Progenitor cell of endocrine pancreas (in vitro differentiated cells): Measurements from ENCODE around the gene ANGPTL2. TPM values are rescaled to one million over a fixed set of nuclear protein-coding genes. Genes with fewer than 3 reads are reported as not detected.
"Not testable (repeated sequence)": the region's sequence is repeated elsewhere in the genome, so short reads cannot be mapped to it uniquely, and the experiment has no call there.

ENCODE experiments used
- DNase-seq: peaks from one replicate; pipeline ENCODE4 v3.0.0; 2021; ENCODE audit warnings: low spot score; ENCODE audit not compliant: unreplicated experiment
- H3K27ac Mint-ChIP-seq: 2 replicates; pipeline ENCODE4 v1.8.0; 2021; ENCODE audit warnings: mild to moderate bottlenecking, moderate library complexity, mixed read lengths
- H3K27me3 Mint-ChIP-seq: 2 replicates; pipeline ENCODE4 v1.8.0; 2021; ENCODE audit warnings: mixed read lengths
- H3K36me3 Mint-ChIP-seq: 2 replicates; pipeline ENCODE4 v1.8.0; 2022; ENCODE audit warnings: mixed read lengths; ENCODE audit not compliant: insufficient read depth
- H3K4me1 Mint-ChIP-seq: 2 replicates; pipeline ENCODE4 v1.8.0; 2021; ENCODE audit warnings: low read depth, mixed read lengths
- H3K4me3 Mint-ChIP-seq: 2 replicates; pipeline ENCODE4 v1.8.0; 2021; ENCODE audit warnings: low read depth, mild to moderate bottlenecking, moderate library complexity, mixed read lengths
- H3K9me3 Mint-ChIP-seq: 2 replicates; pipeline ENCODE4 v1.8.0; 2021; ENCODE audit warnings: low read depth, mixed read lengths
- CTCF ChIP-seq: fragments of 200-600 bp; sonication (generic); IDR thresholded peaks from one replicate; pipeline ENCODE4 v1.5.0; 2021; ENCODE audit warnings: antibody characterized with exemption, mild to moderate bottlenecking; ENCODE audit not compliant: unreplicated experiment
- long read RNA-seq: library from polyadenylated mRNA; unstranded; transcript quantifications from one replicate; pipeline ENCODE4 v2.0.0, GENCODE V29; 2020
- total RNA-seq: library from RNA; stranded (reverse); gene quantifications from 2 replicates; pipeline ENCODE4 v1.2.1, GENCODE V29; 2021

ANGPTL2 gene
- total RNA-seq: 4.7 and 5.3 TPM in 2 replicates
- long read RNA-seq, partial matches to known transcripts: 0 of 4 reads
- long read RNA-seq, other reads (novel, unspliced or antisense): 0 of 4 reads

- peak within 1 kb of the TSS; percentile 80 for H3K27ac Mint-ChIP-seq
- TF ChIP-seq CTCF: no peak
- no peaks in the 10 kb centered on the region for H3K9me3 Mint-ChIP-seq
- peaks cover 13% of the 10 kb centered on the region for H3K4me1 Mint-ChIP-seq
- peak; percentile 56 for DNase-seq
- no peaks in the 10 kb centered on the region for H3K36me3 Mint-ChIP-seq
- peaks cover 42% of the 10 kb centered on the region for H3K27me3 Mint-ChIP-seq
- peak within 1 kb of the TSS; percentile 69 for H3K4me3 Mint-ChIP-seq
Measured at GRCh38 chr9:127122176-127123063, at the start of gene ANGPTL2. ANGPTL2 (minus strand) TSS chr9:127122635; CDS start chr9:127108731, 13,904 bp downstream.

GRCh38 chr9:127171348-127171747 lies 48.9 kb upstream of the ANGPTL2 start:
- H3K27me3 Mint-ChIP-seq, H3K27ac Mint-ChIP-seq, H3K4me3 Mint-ChIP-seq, H3K9me3 Mint-ChIP-seq, H3K4me1 Mint-ChIP-seq, H3K36me3 Mint-ChIP-seq, DNase-seq: not testable (repeated sequence)

GRCh38 chr9:127170652-127171051 lies 48.2 kb upstream of the ANGPTL2 start:
- no peaks in the 10 kb centered on the region for H3K4me1 Mint-ChIP-seq

GRCh38 chr9:127170103-127170502 lies 47.7 kb upstream of the ANGPTL2 start:
- H3K27ac Mint-ChIP-seq: no peak overlapping the region
- no peak for DNase-seq
- H3K4me3 Mint-ChIP-seq: no peak overlapping the region
- H3K9me3 Mint-ChIP-seq: no peaks in the 10 kb centered on the region
- no peak for TF ChIP-seq CTCF
- H3K36me3 Mint-ChIP-seq: peaks cover 9% of the 10 kb centered on the region
- H3K4me1 Mint-ChIP-seq: no peaks in the 10 kb centered on the region
- no peaks in the 10 kb centered on the region for H3K27me3 Mint-ChIP-seq

More at GRCh38 chr9:127170652-127171051, 48.2 kb upstream of the ANGPTL2 start:
- Mint-ChIP-seq H3K36me3 (peaks cover 9% of the 10 kb centered on the region), H3K9me3 (no peaks in the 10 kb centered on the region), H3K4me3 (no peak overlapping the region), H3K27me3 (no peaks in the 10 kb centered on the region), H3K27ac (no peak overlapping the region)
- TF ChIP-seq CTCF: no peak
- DNase-seq: no peak

GRCh38 chr9:127169575-127169883 lies 47.1 kb upstream of the ANGPTL2 start:
- no peak overlapping the region for H3K4me3 Mint-ChIP-seq
- no peak overlapping the region for H3K27ac Mint-ChIP-seq
- H3K36me3 Mint-ChIP-seq: peaks cover 9% of the 10 kb centered on the region
- TF ChIP-seq CTCF: no peak
- H3K27me3 Mint-ChIP-seq: no peaks in the 10 kb centered on the region
- DNase-seq: no peak
- H3K9me3 Mint-ChIP-seq: no peaks in the 10 kb centered on the region
- H3K4me1 Mint-ChIP-seq: no peaks in the 10 kb centered on the region
